Lower leg skin (tissue), 4 donors: Measurements from ENCODE around the gene RPS5. TPM values are rescaled to one million over a fixed set of nuclear protein-coding genes. Genes with fewer than 3 reads are reported as not detected.
A peak's percentile ranks its signal among the peaks of the same experiment; 100 is the strongest.
"Not testable (repeated sequence)": the region's sequence is repeated elsewhere in the genome, so short reads cannot be mapped to it uniquely, and the experiment has no call there.

ENCODE experiments used
- DNase-seq, 2 donors: peaks; one replicate each; pipeline ENCODE4 v3.0.0-alpha.2; 2019; ENCODE audit warnings: low spot score in 2 of 2
- H3K4me3 ChIP-seq: fragments of 200-600 bp; sonication (generic); 2 replicates; pipeline ENCODE4 v1.5.1; 2017; ENCODE audit warnings: mild to moderate bottlenecking, low read depth; ENCODE audit not compliant: poor library complexity, severe bottlenecking
- POLR2A ChIP-seq, 2 donors: fragments of 450-650 bp; IDR thresholded peaks; one replicate each; pipeline ENCODE4 v1.6.1; 2016 to 2017; ENCODE audit warnings: antibody characterized with exemption in 2 of 2, mild to moderate bottlenecking in 1 of 2, moderate library complexity in 1 of 2
- WGBS, 2 donors: methylation state at CpG; one replicate each; pipeline ENCODE4 v1.1.5; 2018; 5-methylcytosine and 5-hydroxymethylcytosine counted together
- intact Hi-C: fragments of 100-400 bp; cut with DNase I; formaldehyde crosslinking; loops from one replicate; pipeline ENCODE4 v1.15.0; 2023; ENCODE audit warnings: low total_unique reads
- total RNA-seq, 4 donors: library from RNA; depleted of rRNA; stranded (reverse); fragments of >200 nt; gene quantifications; one replicate each; pipeline ENCODE4 v1.1.0, GENCODE V29; 2016
- TF ChIP-seq, protein P1 (sequence below), 3 donors: fragments of 450-650 bp; IDR thresholded peaks; one replicate each; pipeline ENCODE4 v1.5.1; 2016; ENCODE audit warnings: antibody characterized with exemption in 3 of 3, mild to moderate bottlenecking in 3 of 3, moderate library complexity in 2 of 3

Gene RPS5
- 1,000 to 10,000 TPM; 1,758 to 2,840 (median 2,497) TPM for total RNA-seq

- 0% methylated on average over 42 to 48 of the region's 64 CpGs for WGBS, 2 donors
- DNase-seq: peak; percentile 97 to 99
- no peak for TF ChIP-seq POLR2A (IDR thresholded peaks at IDR 0.05)
- peak within 1 kb of the TSS; percentile 63 for H3K4me3 ChIP-seq
- intact Hi-C loops: no loop called here
Observed at GRCh38 chr19:58386576-58387337, at the start of gene RPS5. RPS5 (plus strand) TSS chr19:58387269; CDS start chr19:58388138, 869 bp downstream.

DNA sequence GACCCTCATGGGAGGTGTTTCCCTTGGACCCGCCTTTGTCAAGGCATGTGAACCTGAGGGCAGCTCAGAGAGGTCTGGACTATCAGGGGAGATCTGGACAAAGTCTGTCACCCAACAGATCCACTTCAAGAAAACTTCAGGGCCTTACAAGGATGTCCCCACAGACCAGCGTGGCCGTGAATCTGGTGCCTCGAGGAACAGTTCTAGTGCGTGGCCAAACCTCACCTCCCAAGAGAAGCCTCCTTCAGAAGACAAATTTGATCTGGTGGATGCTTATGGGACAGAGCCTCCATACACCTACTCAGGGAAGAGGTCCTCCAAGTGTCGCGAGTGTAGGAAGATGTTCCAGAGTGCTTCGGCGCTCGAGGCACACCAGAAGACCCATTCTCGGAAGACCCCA lies 48.7 kb upstream of the RPS5 start:
- intact Hi-C loops: no loop called here
- 95 to 98% methylated on average over 11 of the region's 11 CpGs for WGBS, 2 donors
- TF ChIP-seq POLR2A (IDR thresholded peaks at IDR 0.05): no peak
- TF ChIP-seq, protein P1, sequence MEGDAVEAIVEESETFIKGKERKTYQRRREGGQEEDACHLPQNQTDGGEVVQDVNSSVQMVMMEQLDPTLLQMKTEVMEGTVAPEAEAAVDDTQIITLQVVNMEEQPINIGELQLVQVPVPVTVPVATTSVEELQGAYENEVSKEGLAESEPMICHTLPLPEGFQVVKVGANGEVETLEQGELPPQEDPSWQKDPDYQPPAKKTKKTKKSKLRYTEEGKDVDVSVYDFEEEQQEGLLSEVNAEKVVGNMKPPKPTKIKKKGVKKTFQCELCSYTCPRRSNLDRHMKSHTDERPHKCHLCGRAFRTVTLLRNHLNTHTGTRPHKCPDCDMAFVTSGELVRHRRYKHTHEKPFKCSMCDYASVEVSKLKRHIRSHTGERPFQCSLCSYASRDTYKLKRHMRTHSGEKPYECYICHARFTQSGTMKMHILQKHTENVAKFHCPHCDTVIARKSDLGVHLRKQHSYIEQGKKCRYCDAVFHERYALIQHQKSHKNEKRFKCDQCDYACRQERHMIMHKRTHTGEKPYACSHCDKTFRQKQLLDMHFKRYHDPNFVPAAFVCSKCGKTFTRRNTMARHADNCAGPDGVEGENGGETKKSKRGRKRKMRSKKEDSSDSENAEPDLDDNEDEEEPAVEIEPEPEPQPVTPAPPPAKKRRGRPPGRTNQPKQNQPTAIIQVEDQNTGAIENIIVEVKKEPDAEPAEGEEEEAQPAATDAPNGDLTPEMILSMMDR (IDR thresholded peaks at IDR 0.05): no peak
- H3K4me3 ChIP-seq: no peak overlapping the region
- DNase-seq: no peak

- no peak for DNase-seq
- WGBS, 2 donors: 76 to 77% methylated on average over 22 to 29 of the region's 30 CpGs
- no peak for TF ChIP-seq POLR2A (IDR thresholded peaks at IDR 0.05)
- TF ChIP-seq, protein P1 (IDR thresholded peaks at IDR 0.05): no peak
- intact Hi-C loops: no loop called here
- no peak overlapping the region for H3K4me3 ChIP-seq
Observed at GRCh38 chr19:58338825-58339558, 48.1 kb upstream of the RPS5 start.

GRCh38 chr19:58345558-58345957 lies 41.5 kb upstream of the RPS5 start:
- DNase-seq: no peak
- TF ChIP-seq POLR2A (IDR thresholded peaks at IDR 0.05): no peak
- TF ChIP-seq, protein P1 (IDR thresholded peaks at IDR 0.05): no peak
- 66 to 67% methylated on average over 5 of the region's 5 CpGs for WGBS, 2 donors
- H3K4me3 ChIP-seq: no peak overlapping the region
- intact Hi-C loops: no loop called here

- H3K4me3 ChIP-seq: peak overlapping the region; percentile 31
- TF ChIP-seq, protein P1 (IDR thresholded peaks at IDR 0.05): no peak
- no peak for TF ChIP-seq POLR2A (IDR thresholded peaks at IDR 0.05)
- DNase-seq: no peak
- WGBS, 2 donors: 2 to 3% methylated on average over 44 to 68 of the region's 82 CpGs
- intact Hi-C loops: no loop called here
Observed at GRCh38 chr19:58346961-58347929, 39.8 kb upstream of the RPS5 start.

GRCh38 chr19:58348080-58348479 lies 39.0 kb upstream of the RPS5 start:
- DNase-seq, intact Hi-C loops: not testable (repeated sequence)
- WGBS, 2 donors: 13 to 19% methylated on average over 12 of the region's 12 CpGs
- H3K4me3 ChIP-seq: peak overlapping the region; percentile 31
